Measurements from ENCODE around the gene CFAP97.
"Not testable (repeated sequence)": the region's sequence is repeated elsewhere in the genome, so short reads cannot be mapped to it uniquely, and the experiment has no call there.

The CFAP97 gene

GRCh38 chr4:185203486-185204237 is at the start of gene CFAP97:
CFAP97 (minus strand) TSS chr4:185204000; CDS start chr4:185191196, 12,804 bp downstream.
- DNase-seq = peak; percentile 86

- DNase-seq = no peak
These were observed 45.3 kb upstream of the CFAP97 start for GRCh38 chr4:185249105-185249504.

- no peak for DNase-seq
These were observed 44.7 kb upstream of the CFAP97 start for GRCh38 chr4:185248393-185249039.

DNA sequence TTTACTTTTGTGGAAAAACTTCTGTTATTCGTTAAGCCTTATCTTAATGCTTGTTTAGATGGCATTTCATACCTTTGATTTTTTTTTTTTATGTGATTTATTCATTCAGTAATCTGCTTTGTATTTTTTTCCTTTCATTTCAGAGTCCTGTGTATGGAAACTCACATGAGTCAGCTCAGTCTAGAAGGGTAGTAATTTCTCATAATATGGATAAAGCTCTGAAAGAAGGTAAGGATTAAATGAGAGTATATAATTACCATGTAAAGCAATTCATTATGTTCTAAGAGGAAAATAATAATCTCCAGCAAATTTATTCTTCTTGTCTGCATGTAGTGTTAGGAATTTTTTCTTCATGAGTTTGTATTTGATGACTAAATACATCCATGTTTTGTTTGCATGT is 43.4 kb upstream of the CFAP97 start:
- DNase-seq = no peak

DNA sequence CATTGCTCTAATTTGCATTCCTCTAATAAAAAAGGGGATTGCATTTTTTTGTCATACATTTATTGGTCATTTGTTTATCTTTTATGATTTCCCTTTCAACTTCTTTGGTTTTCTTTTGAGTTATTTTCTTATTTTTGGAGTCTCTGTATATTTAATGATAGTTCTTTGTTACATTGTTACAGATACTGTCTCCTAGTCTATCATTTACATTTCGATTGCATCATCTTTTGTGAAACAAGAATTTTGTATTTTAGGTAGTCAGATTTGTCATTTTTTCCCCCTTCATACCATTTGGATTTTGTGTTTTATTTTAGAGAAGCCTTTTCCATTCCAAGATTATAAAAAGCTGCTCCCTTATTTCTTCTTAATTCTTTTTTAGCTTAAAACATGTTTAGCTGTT is 42.7 kb upstream of the CFAP97 start:
- DNase-seq = no peak

- DNase-seq = no peak
These were observed 41.0 kb upstream of the CFAP97 start for GRCh38 chr4:185244763-185245162.

GRCh38 chr4:185243879-185244278 is 40.1 kb upstream of the CFAP97 start:
- no peak for DNase-seq

DNA sequence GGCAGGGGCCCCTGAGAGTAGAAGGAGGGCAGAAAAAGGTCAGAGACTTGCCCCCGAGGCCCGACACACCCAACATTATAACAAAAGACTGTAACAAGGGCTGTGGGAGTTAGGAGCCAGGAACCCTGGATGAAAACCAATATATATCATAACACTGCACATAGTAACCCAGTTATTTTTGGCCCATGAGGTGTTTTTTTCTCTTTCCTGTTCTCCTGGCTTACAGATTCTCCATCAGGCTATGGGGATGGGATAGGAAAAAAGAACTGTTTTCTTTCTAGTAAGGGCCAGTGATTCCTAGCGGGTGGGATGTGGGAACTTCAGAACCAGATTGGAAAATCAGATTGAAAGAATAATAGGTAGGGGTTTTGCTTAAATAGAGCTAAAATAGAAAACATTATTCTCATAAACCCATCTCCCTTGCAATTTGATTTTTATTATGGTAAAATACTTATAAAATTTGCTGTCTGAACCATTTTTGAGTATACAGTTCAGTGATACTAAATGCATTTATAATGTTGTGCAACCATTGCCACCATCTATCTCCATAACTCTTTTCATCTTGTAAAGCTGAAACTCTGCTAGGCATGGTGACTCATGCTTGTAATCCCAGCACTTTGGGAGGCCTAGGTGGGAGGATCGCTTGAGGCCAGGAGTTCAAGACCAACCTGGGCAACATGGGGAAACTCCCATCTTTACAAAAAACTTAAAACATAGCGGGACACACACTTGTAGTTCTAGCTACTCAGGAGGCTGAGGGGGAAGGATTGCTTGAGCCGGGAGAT is 39.1 kb upstream of the CFAP97 start:
- no peak for DNase-seq

DNA sequence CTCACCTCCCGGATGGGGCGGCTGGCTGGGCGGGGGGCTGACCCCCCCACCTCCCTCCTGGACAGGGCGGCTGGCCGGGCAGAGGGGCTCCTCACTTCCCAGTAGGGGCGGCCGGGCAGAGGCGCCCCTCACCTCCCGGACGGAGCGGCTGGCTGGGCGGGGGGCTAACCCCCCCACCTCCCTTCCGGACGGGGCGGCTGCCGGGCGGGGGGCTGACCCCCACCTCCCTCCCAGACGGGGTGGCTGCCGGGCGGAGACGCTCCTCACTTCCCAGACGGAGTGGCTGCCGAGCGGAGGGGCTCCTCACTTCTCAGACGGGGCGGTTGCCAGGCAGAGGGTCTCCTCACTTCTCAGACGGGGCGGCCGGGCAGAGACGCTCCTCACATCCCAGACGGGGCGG is 36.7 kb upstream of the CFAP97 start:
- DNase-seq = not testable (repeated sequence)

DNA sequence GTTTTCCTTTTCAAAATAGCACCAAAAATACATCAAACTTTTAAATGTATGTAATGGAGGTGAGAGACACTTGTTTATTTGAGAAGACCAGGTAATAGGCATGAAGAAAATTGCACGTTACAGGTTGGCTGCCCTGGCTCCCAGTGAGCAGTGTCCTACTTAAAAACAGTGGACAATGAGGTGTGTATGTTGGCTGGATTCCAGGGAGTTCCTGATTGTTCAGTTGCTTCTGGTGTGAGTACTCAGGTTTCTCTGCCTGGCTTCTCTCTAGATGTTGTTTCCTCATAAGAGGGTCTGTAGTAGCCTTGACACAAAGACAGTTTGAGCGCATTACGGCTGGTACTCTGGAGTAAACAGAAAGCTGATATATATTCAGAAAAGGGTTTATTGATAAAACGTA is 35.0 kb upstream of the CFAP97 start:
- no peak for DNase-seq

DNA sequence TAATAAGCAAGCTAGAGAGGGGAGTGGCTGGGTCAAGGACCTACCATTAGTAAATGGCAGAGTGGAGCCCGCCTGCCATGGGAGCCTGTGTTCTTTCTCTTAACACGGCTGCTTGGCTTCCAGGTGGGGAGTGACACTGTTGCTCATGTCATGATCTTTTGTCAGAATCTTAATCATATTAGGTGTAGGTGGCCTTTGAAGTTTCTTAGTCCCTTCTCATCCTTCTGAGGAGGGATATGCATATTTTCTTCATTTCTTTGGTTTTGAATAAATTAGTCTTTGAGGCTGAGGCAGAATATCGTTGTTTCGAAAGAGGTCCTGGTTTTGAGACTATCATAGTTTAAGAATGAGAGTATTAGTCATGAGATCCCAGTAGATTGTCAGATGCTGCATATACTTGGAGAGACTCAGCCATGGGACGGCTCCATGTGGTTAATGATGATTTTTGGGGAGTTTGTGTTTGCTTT is 34.4 kb upstream of the CFAP97 start:
- DNase-seq = no peak

DNA sequence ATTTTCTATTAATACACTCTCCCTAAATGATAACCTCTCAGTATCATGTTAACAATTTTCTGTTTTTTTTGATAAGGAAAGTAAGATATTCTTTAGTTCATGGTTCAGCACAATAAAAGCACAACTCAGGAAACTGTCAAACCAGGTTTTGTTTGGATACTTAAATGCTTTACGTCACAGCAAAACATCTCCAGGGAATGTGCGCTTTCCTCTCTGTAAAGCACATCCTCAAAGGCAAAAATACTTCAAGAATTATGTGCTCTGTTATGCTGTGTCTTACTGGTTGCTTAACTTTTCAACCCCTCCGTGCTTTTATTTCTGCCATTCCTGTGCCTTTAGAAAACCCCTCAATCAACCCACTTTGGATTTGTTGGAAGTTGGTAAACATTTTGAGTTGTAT is 33.4 kb upstream of the CFAP97 start:
- no peak for DNase-seq

- DNase-seq = peak; percentile 17
These were observed 32.2 kb upstream of the CFAP97 start for GRCh38 chr4:185235843-185236503.

DNA sequence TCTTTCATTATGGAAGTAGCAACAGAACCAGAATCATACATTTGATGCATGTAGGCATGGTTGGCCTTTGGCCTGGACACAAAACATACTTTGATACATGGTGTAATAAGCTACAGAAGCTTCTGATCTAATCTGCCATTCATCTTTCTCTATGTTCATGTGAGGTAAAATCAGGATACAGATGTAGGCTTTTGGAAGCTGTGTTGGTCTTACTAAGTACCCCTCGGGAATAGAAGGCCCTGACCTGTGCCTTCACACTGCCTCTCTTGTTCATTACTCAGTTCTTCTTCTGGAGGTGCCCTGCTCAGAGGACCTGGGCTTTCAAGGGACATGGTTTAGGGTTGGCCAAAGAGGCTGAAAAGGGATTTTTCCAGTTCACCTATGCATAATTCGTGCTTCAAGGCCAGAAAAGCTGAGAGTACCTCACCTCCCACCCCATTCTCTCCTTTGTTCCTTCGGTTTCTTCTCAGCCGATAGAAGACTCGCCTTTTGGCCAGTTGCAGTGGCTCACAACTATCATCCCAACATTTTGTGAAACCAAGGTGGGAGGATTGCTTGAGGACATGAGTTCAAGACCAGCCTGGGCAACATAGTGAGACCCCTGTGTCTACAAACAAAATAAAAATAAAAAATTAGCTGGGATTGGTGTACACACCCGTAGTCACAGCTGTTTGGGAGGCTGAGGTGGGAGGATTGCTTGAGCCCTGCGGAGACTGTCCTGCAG is 31.5 kb upstream of the CFAP97 start:
- no peak for DNase-seq

DNA sequence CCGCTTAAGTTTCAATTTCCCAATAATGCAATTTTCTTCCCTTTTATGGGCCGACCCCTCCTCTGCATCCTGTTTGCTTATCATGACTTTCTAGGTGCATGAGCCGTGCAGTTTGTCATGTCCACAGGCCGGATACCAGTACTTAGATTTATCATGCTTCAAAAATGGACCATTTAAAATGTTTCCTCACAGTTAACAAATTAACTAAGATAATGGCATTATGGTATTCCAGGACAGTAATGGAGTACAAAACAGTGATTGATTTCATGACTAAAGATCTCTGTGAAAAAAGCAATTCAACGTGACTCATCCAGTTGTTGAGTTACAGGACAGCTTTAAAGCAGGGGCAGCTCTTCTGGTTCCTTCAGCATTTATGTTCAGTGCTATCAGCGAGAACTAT is 28.6 kb upstream of the CFAP97 start:
- no peak for DNase-seq

- no peak for DNase-seq
These were observed 25.4 kb upstream of the CFAP97 start for GRCh38 chr4:185229021-185229818.

DNA sequence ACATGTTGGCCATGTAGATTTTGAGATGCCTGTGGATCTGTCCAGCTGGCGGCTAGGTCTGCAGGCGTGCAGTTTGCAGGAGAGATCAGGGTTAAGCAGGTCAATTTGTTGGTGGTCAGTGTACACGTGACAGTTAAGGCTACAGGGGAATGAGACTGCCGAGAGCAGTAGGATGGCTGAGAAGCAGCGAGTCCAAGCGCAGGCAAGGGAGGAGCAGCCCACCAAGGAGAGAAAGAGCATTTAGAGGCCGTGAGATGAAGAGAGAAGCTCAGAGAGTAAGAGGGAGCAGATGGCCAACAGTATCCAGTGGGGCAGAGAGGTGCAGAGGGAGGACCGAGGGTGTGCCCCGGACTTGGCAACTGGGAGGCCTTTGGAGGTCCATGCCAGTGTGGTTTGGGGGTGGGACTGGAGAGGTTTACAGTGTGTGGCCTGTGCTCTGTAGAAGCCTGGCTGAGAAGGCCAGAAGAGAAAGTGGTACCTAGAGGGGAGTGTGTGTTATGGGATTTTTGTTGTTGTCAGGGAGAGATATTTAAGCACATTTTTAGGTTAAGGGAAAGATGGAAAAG is 24.0 kb upstream of the CFAP97 start:
- no peak for DNase-seq

- no peak for DNase-seq
These were observed 23.3 kb upstream of the CFAP97 start for GRCh38 chr4:185227131-185227551.

DNA sequence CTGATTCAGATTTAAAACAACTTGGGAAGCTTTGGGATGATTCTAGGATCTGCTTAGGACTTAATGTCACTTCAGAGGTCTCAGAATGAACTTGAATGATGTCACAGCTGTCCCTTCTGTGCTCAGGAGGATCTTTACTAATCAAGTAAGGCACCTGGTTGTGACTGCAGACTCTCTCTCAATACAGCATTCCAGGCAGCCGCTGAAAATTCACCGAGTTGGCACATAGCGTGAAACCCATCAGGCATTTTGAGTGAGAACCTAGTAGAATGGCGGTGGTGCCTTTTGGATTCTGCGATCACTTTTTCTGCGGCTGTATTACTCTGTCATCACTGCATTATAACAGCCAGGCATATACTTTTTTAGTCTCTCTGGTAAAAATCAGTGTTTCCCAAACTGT is 22.1 kb upstream of the CFAP97 start:
- no peak for DNase-seq

GRCh38 chr4:185224597-185224996 is 20.8 kb upstream of the CFAP97 start:
- no peak for DNase-seq

DNA sequence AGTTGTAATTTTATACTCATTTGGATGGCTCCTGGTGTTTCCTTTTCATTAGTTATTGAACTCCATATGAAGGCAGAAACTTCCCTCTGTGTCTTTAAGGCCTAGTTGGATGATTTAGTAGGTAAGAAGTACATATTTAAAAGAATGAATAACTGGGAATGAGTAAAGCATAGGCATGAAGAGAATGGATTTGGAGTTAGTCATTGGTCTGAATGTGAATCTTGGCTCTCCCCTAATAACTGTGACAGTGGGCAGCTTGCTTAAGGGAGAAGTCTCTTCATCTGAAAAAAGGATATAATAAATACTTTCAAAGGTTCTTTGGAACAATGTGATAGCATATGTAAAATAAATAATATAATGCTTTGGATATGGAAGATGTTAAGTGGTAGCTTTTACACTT is 18.8 kb upstream of the CFAP97 start:
- no peak for DNase-seq
